ENCODE data around the gene SOS2.

GRCh38 chr14:50106178-50106577 is 125.2 kb downstream of the SOS2 start:
- TF ChIP-seq USF1 (IDR thresholded peaks at IDR 0.05; ENCODE audit: borderline replicate concordance, extremely low read length, insufficient read depth, low read depth, low read length), result no peak
- TF ChIP-seq RBBP5 (conservative IDR thresholded peaks at IDR 0.05), result no peak
- TF ChIP-seq JUND (IDR thresholded peaks at IDR 0.05; ENCODE audit: low read depth, low read length), result no peak
- no peak for TF ChIP-seq JUNB (IDR thresholded peaks at IDR 0.05)
- no peak for TF ChIP-seq CEBPB (IDR thresholded peaks at IDR 0.05; ENCODE audit: borderline replicate concordance in 1 of 2, low read depth in 2 of 2, low read length in 2 of 2)
- TF ChIP-seq REST (IDR thresholded peaks at IDR 0.05; ENCODE audit: low read depth, low read length), result no peak
- no peak for TF ChIP-seq POLR2A (IDR thresholded peaks at IDR 0.05; ENCODE audit: low read depth, low read length)
- no peak for TF ChIP-seq ZBTB40 (IDR thresholded peaks at IDR 0.05; ENCODE audit: borderline replicate concordance)
- no peak for TF ChIP-seq CBX3 (IDR thresholded peaks at IDR 0.05; ENCODE audit: borderline replicate concordance, low read depth)
- no peak for TF ChIP-seq CHD2 (IDR thresholded peaks at IDR 0.05; ENCODE audit: borderline replicate concordance, low read depth, low read length)
- TF ChIP-seq CTCF (IDR thresholded peaks at IDR 0.05 in 2 of 3, conservative IDR thresholded peaks at IDR 0.05 in 1 of 3; ENCODE audit: control insufficient read depth in 2 of 3, extremely low read depth in 1 of 3, insufficient read depth in 1 of 3, low read depth in 3 of 3, low read length in 3 of 3), result no peak
- TF ChIP-seq NFIC (IDR thresholded peaks at IDR 0.05; ENCODE audit: low read depth, low read length), result no peak
- TF ChIP-seq EP300 (IDR thresholded peaks at IDR 0.05; ENCODE audit: borderline replicate concordance in 1 of 2, control insufficient read depth in 1 of 2, low read depth in 2 of 2, low read length in 2 of 2), result no peak
- no peak for TF ChIP-seq NRF1 (conservative IDR thresholded peaks at IDR 0.05; ENCODE audit: low read depth, low read length)
